ENCODE data around the gene TRPM3. TPM values are rescaled to one million over a fixed set of nuclear protein-coding genes. Genes with fewer than 3 reads are reported as not detected.

TRPM3 gene
- total and polyA plus RNA-seq, 5 donors = 0.38 to 2.2 (median 1.2) TPM

DNA sequence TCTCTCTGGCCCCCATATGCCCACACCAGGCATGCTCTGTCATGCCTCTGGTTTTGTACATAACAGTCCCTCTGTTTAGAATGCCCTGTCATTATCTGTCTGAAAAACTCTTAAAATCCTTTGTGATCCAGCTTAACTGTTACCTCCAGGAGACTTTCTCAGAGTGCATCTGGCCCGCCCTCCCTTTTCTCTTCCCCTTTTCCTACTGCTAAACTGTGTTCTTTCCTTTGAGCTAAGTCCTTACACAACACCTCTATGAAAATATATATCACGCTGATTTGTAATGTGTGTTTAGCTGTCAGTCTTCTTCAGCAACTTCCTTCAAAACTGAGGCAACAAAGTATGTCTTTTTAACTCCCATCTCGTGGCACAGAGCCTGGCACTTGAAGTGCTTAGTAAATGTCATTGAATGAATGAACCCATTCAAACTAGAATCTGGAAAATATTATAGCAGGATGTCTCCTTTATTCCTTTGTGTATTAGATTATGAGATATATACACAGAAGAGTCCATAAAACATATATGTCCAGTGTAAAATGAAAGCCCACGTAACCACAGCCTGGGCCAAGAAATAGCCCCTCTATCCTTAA lies 540.7 kb downstream of the TRPM3 start:
- H3K27ac ChIP-seq (ENCODE audit: low read length) = no peak overlapping the region
- H3K9me3 ChIP-seq (ENCODE audit: control insufficient read depth, low read length) = no peaks in the 10 kb centered on the region
- H3K27me3 ChIP-seq (ENCODE audit: control insufficient read depth, insufficient read depth) = no peaks in the 10 kb centered on the region
- DNase-seq (no peak), ATAC-seq (no peak)
- no peak overlapping the region for H3K4me3 ChIP-seq (ENCODE audit: low read length)
- intact Hi-C loops (cut with DNase I) = loop anchor here in 1 of 4 donors (5.0 kb wide), 1 partner anchor 88 kb away; no protein-coding TSS in a partner anchor
- peaks cover 3% of the 10 kb centered on the region for H3K4me1 ChIP-seq (ENCODE audit: control insufficient read depth, insufficient read depth, low read length)
- 83% methylated on average over 4 of the region's 4 CpGs for WGBS

DNA sequence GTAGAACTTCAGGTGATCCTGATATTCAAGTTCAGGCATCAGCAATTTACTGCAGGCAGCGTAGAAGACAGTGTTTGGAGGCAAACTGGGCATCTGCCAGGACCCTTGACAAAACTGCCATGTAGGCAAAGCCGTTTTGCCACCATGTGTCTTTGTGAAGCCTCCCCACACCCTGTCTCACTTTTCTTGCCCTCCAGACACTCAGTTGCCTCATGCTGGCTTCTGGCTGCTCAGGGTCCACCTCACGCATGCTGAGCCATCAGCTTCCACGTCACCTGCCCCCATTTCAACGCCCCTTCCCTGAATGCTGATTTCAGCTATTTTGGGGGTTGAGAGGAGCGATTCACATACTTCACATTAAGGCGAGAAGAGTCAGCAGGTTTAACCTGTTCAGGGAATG lies 541.7 kb downstream of the TRPM3 start:
- WGBS = 81% methylated on average over 7 of the region's 7 CpGs
- intact Hi-C loops (cut with DNase I) = loop anchor here in 1 of 4 donors (5.0 kb wide), 1 partner anchor 87 kb away; no protein-coding TSS in a partner anchor
- DNase-seq (no peak), ATAC-seq (no peak)
- H3K4me1 ChIP-seq (ENCODE audit: control insufficient read depth, insufficient read depth, low read length) = peaks cover 3% of the 10 kb centered on the region
- no peak overlapping the region for H3K27ac ChIP-seq (ENCODE audit: low read length)
- H3K9me3 ChIP-seq (ENCODE audit: control insufficient read depth, low read length) = no peaks in the 10 kb centered on the region
- no peaks in the 10 kb centered on the region for H3K27me3 ChIP-seq (ENCODE audit: control insufficient read depth, insufficient read depth)
- H3K4me3 ChIP-seq (ENCODE audit: low read length) = no peak overlapping the region

DNA sequence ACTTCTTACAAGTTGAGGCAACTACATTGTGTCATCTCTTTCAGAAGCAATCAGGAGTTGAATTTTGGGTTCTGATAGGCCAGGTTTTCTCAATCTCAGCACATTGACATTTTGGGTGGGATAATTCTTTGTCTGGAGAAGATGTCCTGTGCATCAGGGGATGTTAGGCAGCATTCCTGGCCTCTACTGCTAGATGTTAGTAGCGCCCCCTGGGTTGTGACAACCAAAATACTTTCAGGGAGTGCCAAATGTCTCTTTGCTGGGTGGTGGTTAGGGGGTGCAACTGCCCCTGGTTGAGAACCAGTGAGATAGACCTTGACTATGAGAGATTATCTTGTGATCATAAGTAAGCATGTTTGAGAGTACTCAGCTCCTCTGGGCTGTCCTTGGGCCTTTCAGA lies 542.7 kb downstream of the TRPM3 start:
- DNase-seq (no peak), ATAC-seq (no peak)
- peaks cover 8% of the 10 kb centered on the region for H3K4me1 ChIP-seq (ENCODE audit: control insufficient read depth, insufficient read depth, low read length)
- H3K4me3 ChIP-seq (ENCODE audit: low read length) = no peak overlapping the region
- WGBS = 90% methylated on average over 1 of the region's 1 CpG
- H3K27me3 ChIP-seq (ENCODE audit: control insufficient read depth, insufficient read depth) = no peaks in the 10 kb centered on the region
- intact Hi-C loops (cut with DNase I) = no loop called here
- no peaks in the 10 kb centered on the region for H3K9me3 ChIP-seq (ENCODE audit: control insufficient read depth, low read length)
- H3K27ac ChIP-seq (ENCODE audit: low read length) = no peak overlapping the region

DNA sequence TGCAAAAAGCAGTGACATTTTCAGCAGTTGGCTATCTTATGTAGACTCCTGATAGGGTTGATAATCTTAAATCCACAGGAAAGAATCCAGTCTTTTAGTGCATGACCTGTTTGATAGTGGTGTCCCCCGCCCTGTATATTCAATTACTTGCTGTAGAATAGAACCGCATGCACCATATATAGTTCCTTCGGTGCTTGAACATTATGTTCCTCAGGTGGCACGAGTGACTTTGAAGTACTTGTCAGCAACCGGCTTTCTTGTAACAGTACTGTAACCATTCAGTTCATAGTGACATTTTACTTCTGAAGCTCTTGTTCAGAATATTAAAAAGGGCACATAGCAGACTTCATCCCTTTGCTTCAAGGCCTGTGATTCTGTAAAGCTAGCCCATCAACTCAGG lies 543.8 kb downstream of the TRPM3 start:
- no peaks in the 10 kb centered on the region for H3K27me3 ChIP-seq (ENCODE audit: control insufficient read depth, insufficient read depth)
- no peak for DNase-seq
- H3K4me3 ChIP-seq (ENCODE audit: low read length) = no peak overlapping the region
- ATAC-seq = no peak
- no peak overlapping the region for H3K27ac ChIP-seq (ENCODE audit: low read length)
- H3K9me3 ChIP-seq (ENCODE audit: control insufficient read depth, low read length) = no peaks in the 10 kb centered on the region
- intact Hi-C loops (cut with DNase I) = no loop called here
- WGBS = 77% methylated on average over 5 of the region's 5 CpGs
- peaks cover 10% of the 10 kb centered on the region for H3K4me1 ChIP-seq (ENCODE audit: control insufficient read depth, insufficient read depth, low read length)

DNA sequence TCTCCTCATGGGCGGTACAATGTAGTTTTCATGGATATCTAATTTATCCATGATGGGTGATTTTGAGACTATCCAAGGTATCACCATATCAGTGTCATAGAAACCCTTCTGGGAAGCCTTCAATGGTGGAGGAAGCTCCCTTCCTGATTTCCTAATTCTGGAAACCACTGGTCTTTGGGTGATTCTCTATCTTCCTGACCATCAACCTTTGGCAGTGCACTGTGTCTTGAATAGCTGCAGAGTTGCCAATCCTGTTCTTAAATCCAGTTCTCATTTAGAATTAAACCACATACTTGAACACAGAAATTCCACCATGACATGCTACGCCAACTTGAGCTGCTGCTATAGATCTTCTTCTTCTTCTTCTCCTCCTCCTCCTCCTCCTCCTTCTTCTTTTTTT lies 545.3 kb downstream of the TRPM3 start:
- intact Hi-C loops (cut with DNase I) = no loop called here
- WGBS = 98% methylated on average over 2 of the region's 2 CpGs
- Histone ChIP-seq H3K4me3 (ENCODE audit: low read length) (no peak overlapping the region), H3K9me3 (ENCODE audit: control insufficient read depth, low read length) (no peaks in the 10 kb centered on the region), H3K27ac (ENCODE audit: low read length) (no peak overlapping the region), H3K4me1 (ENCODE audit: control insufficient read depth, insufficient read depth, low read length) (peaks cover 10% of the 10 kb centered on the region), H3K27me3 (ENCODE audit: control insufficient read depth, insufficient read depth) (no peaks in the 10 kb centered on the region)
- ATAC-seq = no peak
- no peak for DNase-seq

DNA sequence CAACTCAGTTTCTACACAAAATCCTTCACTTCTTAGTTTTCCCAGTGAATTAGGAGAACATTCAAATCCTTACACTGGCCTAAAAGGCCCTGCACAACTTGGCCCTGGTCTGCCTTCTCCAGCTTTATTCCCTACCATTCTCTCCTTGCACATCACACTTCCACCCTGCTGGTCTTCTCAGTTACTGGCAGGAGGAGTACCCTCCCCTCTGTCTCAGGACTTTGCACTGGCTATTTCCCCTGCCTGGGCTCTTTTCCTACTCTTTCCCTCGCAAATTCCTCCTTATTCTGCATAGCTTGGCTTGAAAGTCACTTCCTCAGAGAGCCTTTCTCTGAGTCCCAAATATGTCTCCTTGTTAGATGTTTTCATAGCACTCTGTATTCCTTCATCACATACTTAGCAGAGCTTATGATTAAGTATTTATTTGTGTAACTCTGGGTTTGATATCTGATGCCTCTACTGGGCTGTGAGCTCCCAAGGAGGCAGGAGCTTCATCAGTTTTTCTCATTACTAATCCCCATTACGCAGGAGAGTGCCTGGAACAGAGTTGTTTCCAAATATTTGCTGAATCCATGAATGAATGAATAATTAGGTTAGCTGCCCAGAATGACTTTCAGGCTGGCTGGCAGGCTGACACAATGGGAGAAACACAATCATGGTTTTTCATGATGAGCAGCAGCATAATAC lies 547.1 kb downstream of the TRPM3 start:
- no peaks in the 10 kb centered on the region for H3K9me3 ChIP-seq (ENCODE audit: control insufficient read depth, low read length)
- 51% methylated on average over 2 of the region's 2 CpGs for WGBS
- H3K27me3 ChIP-seq (ENCODE audit: control insufficient read depth, insufficient read depth) = no peaks in the 10 kb centered on the region
- no peak overlapping the region for H3K4me3 ChIP-seq (ENCODE audit: low read length)
- ATAC-seq = peak; percentile 88 to 92
- peak; percentile 64 to 80 (median 73) for DNase-seq
- intact Hi-C loops (cut with DNase I) = no loop called here
- H3K27ac ChIP-seq (ENCODE audit: low read length) = peak overlapping the region; percentile 70
- peaks cover 10% of the 10 kb centered on the region for H3K4me1 ChIP-seq (ENCODE audit: control insufficient read depth, insufficient read depth, low read length)

DNA sequence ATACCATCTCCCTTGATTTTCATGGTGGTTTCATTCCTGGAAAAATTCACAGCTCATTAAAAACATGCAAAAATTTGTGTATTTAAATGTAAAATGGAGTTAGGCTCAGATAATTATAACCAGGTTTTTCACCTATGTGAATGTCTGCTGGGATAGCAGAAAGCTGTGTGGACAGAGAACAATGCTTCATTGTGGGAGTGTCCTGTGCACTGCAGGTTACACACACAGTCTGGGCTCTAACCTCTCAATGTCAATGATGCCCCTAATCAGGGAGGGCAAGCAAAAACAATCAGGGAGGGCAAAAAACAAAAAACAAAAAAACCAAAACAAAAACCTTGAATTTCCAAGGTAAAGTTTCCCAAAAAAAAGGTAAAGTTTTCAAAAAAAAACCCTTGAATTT lies 548.1 kb downstream of the TRPM3 start:
- Histone ChIP-seq H3K27ac (ENCODE audit: low read length) (no peak overlapping the region), H3K4me3 (ENCODE audit: low read length) (no peak overlapping the region), H3K4me1 (ENCODE audit: control insufficient read depth, insufficient read depth, low read length) (peaks cover 10% of the 10 kb centered on the region), H3K9me3 (ENCODE audit: control insufficient read depth, low read length) (no peaks in the 10 kb centered on the region), H3K27me3 (ENCODE audit: control insufficient read depth, insufficient read depth) (no peaks in the 10 kb centered on the region)
- intact Hi-C loops (cut with DNase I) = no loop called here
- no peak for ATAC-seq
- no peak for DNase-seq

DNA sequence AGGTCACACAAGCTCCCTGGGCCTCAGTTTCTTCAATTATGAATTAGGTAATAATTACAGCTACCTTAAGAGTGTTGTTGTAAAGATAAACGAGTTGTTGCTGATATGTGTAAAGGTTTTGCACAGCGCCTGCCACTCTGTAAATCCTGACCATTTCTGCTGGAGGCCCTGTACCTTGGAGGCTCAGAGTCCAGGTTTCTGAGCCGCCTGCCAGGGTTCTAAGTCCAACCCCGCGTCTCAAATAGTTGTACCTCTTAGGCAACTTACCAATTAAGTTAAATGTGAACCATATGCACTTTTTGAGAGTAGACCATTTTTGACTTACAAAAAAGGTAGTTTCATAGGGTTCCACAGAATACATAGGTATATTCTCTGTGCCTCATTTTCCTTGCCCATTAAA lies 550.2 kb downstream of the TRPM3 start:
- no peak for DNase-seq
- WGBS = 96% methylated on average over 5 of the region's 5 CpGs
- no peak for ATAC-seq
- H3K9me3 ChIP-seq (ENCODE audit: control insufficient read depth, low read length) = no peaks in the 10 kb centered on the region
- H3K27ac ChIP-seq (ENCODE audit: low read length) = no peak overlapping the region
- intact Hi-C loops (cut with DNase I) = no loop called here
- H3K4me1 ChIP-seq (ENCODE audit: control insufficient read depth, insufficient read depth, low read length) = peaks cover 7% of the 10 kb centered on the region
- no peak overlapping the region for H3K4me3 ChIP-seq (ENCODE audit: low read length)
- no peaks in the 10 kb centered on the region for H3K27me3 ChIP-seq (ENCODE audit: control insufficient read depth, insufficient read depth)

DNA sequence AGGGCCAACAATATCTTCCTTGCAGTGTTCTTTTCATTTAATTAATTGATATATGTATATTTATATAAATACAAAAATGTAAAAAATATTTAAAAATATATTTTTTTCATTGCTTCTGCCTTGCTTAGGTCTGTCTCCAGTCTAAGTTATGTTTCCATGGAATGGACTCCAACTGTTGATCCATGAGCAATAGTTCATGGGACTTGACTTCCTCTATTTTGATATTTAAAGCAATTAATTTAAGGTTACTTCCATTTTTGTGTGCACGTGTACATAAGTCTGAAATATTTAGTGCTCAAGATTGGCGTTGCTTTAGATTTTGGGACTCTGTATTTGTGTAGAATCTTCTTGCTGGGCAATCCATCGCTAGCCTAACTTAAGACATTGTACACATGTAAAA lies 551.6 kb downstream of the TRPM3 start:
- no peak overlapping the region for H3K27ac ChIP-seq (ENCODE audit: low read length)
- WGBS = 74% methylated on average over 3 of the region's 3 CpGs
- H3K4me3 ChIP-seq (ENCODE audit: low read length) = no peak overlapping the region
- peaks cover 7% of the 10 kb centered on the region for H3K4me1 ChIP-seq (ENCODE audit: control insufficient read depth, insufficient read depth, low read length)
- no peak for DNase-seq
- no peaks in the 10 kb centered on the region for H3K9me3 ChIP-seq (ENCODE audit: control insufficient read depth, low read length)
- intact Hi-C loops (cut with DNase I) = no loop called here
- no peaks in the 10 kb centered on the region for H3K27me3 ChIP-seq (ENCODE audit: control insufficient read depth, insufficient read depth)
- no peak for ATAC-seq

DNA sequence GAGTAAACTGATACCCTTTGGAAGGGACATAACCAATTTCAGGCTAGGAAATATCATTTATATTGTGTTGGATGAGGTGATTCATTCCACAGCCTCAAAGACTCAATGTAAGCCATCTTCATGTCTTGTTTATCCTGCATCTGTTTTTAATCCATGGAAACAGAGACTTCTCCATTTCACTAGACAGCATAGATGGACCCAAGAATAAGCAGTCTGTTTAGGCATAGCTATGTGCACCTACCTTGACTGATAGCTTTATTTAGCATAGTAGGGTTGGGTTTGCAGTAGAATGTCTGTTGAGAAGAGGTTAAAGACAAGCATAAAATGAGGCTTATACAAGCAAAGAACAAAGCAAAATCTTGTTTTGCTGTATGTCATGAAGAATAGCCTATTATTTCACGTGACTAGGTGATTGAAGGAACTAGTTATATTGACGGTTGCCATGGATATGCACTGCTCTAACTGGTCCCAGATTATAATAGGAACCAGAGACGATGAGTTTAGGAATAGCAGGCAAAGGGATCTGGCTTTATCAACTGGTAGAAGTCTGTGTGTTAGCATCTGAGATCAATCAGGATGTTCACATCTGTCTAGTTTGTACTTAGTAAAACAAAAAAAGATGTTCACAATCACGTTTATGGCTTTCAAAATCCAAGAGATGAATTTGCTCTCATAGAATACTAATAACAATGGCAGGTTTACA lies 552.2 kb downstream of the TRPM3 start:
- ATAC-seq (no peak), DNase-seq (no peak)
- Histone ChIP-seq H3K27ac (ENCODE audit: low read length) (no peak overlapping the region), H3K4me1 (ENCODE audit: control insufficient read depth, insufficient read depth, low read length) (peaks cover 7% of the 10 kb centered on the region), H3K9me3 (ENCODE audit: control insufficient read depth, low read length) (no peaks in the 10 kb centered on the region), H3K27me3 (ENCODE audit: control insufficient read depth, insufficient read depth) (no peaks in the 10 kb centered on the region), H3K4me3 (ENCODE audit: low read length) (no peak overlapping the region)
- WGBS = 80% methylated on average over 4 of the region's 4 CpGs
- intact Hi-C loops (cut with DNase I) = no loop called here

DNA sequence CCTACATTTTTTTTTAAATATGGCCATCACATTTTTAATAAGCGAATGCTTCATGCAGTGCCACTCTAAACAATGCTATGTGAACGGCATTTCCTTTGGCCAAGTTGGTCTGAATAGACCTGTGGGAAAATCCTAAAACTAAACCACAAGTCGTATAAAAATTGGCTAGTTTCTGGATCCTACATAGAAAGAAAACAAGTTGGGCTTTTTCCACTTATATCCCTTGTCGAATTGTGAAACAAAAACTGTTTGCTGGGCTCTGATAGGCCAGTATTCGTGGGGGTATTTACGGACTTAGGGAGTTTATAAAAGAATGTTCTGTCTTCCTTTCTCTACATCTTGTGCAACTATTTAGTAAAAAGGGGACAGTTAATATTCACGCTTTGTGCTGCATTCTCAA lies 553.9 kb downstream of the TRPM3 start:
- Histone ChIP-seq H3K27me3 (ENCODE audit: control insufficient read depth, insufficient read depth) (no peaks in the 10 kb centered on the region), H3K4me3 (ENCODE audit: low read length) (no peak overlapping the region), H3K9me3 (ENCODE audit: control insufficient read depth, low read length) (no peaks in the 10 kb centered on the region), H3K4me1 (ENCODE audit: control insufficient read depth, insufficient read depth, low read length) (no peaks in the 10 kb centered on the region), H3K27ac (ENCODE audit: low read length) (no peak overlapping the region)
- DNase-seq (no peak), ATAC-seq (no peak)
- WGBS = 84% methylated on average over 7 of the region's 7 CpGs
- intact Hi-C loops (cut with DNase I) = no loop called here

All from right cardiac atrium (tissue), 5 donors.